Astrocyte (in vitro differentiated cells and primary cell): ENCODE results near the gene ABLIM2.

ENCODE experiments used
- EZH2 ChIP-seq: IDR thresholded peaks from 2 replicates; pipeline ENCODE4 v1.6.1; 2012; ENCODE audit warnings: mild to moderate bottlenecking, low read length, inconsistent platforms; ENCODE audit not compliant: insufficient read depth
- TF ChIP-seq, protein P1 (sequence below): IDR thresholded peaks from 2 replicates; pipeline ENCODE4 v1.5.1; 2011; ENCODE audit warnings: low read depth, mild to moderate bottlenecking, inconsistent platforms, low read length, moderate library complexity; ENCODE audit not compliant: insufficient read depth

DNA sequence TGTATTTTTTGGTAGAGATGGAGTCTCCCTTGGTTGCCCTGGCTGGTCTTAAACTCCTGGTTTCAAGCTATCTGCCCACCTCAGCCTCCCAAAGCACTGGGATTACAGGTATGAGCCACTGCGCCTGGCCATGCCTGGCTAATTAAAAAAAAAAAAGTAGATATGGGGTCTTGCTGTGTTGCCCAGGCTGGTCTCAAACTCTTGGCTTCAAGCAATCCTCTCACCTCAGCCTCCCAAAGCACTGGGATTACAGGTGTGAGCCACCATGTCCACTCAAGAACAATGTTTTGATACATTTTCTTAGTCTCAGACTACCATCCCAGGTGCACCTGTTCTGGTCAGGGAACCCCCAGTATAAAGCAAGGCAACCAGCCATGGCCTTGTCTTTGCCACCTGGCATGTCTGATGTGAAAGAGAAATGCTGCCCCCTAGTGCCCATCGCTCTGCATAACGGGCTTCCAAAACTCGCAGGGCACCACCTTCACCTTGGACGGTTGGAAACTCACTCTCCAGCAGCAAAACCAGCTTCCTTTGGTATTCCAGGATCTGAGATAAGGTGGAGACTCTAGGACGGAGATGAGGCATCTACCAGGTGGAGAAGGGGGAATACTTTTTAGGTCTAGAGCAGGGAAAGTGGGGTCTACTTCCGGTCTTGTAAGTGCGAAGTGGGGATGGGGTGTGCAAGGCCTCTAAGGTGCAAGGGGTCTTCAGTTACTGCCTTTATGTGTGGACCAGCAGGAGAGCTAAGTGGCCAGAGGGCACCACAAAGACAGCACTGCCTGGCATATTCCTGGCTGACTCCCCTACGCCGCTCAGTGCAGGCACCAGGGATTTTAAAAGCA is 171.2 kb downstream of the ABLIM2 start:
- TF ChIP-seq, protein P1, sequence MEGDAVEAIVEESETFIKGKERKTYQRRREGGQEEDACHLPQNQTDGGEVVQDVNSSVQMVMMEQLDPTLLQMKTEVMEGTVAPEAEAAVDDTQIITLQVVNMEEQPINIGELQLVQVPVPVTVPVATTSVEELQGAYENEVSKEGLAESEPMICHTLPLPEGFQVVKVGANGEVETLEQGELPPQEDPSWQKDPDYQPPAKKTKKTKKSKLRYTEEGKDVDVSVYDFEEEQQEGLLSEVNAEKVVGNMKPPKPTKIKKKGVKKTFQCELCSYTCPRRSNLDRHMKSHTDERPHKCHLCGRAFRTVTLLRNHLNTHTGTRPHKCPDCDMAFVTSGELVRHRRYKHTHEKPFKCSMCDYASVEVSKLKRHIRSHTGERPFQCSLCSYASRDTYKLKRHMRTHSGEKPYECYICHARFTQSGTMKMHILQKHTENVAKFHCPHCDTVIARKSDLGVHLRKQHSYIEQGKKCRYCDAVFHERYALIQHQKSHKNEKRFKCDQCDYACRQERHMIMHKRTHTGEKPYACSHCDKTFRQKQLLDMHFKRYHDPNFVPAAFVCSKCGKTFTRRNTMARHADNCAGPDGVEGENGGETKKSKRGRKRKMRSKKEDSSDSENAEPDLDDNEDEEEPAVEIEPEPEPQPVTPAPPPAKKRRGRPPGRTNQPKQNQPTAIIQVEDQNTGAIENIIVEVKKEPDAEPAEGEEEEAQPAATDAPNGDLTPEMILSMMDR: peak; percentile 88
- TF ChIP-seq EZH2: no peak
